ENCODE measurements around the gene IGDCC3. TPM values are rescaled to one million over a fixed set of nuclear protein-coding genes. Genes with fewer than 3 reads are reported as not detected.

Gene IGDCC3
- total and polyA plus RNA-seq, 2 donors (not counting 1 experiment from before 2014, with no cell fraction given), result not detected

GRCh38 chr15:65298731-65299130 lies 79.1 kb downstream of the IGDCC3 start:
- CTCF ChIA-PET, result interaction anchor here (1.0 to 2.7 kb wide), 2 partner anchors 12 to 116 kb away, joined by 3 to 25 read pairs; partner anchors contain the start of gene PARP16
- Histone ChIP-seq H3K4me2 (replicated peaks; ENCODE audit: low read depth, low read length, poor library complexity, severe bottlenecking) (no peak overlapping the region), H3K79me2 (ENCODE audit: control insufficient read depth, insufficient read depth, low read length) (no peaks in the 10 kb centered on the region), H3K36me3 (replicated peaks in 1 of 2; ENCODE audit: control extremely low read depth in 1 of 2, control insufficient read depth in 1 of 2, extremely low read depth in 1 of 2, insufficient read depth in 2 of 2, low read length in 1 of 2) (no peaks in the 10 kb centered on the region), H3K9ac (ENCODE audit: low read length) (no peak overlapping the region), H4K20me1 (ENCODE audit: control insufficient read depth, insufficient read depth, low read length, poor library complexity, severe bottlenecking) (no peaks in the 10 kb centered on the region), H3K27me3 (replicated peaks in 1 of 4; ENCODE audit: control extremely low read depth in 1 of 4, control insufficient read depth in 3 of 4, insufficient read depth in 4 of 4, low read length in 3 of 4) (no peaks in the 10 kb centered on the region), H3K27ac (ENCODE audit: low read length in 2 of 2) (no peak overlapping the region), H3K4me1 (ENCODE audit: control insufficient read depth in 2 of 2, insufficient read depth in 2 of 2, low read length in 2 of 2) (peaks cover 22 to 35% of the 10 kb centered on the region in 2 donors), H2AFZ (ENCODE audit: insufficient read depth, low read depth, low read length, poor library complexity, severe bottlenecking) (no peak overlapping the region), H3K4me3 (ENCODE audit: control extremely low read depth in 1 of 5, extremely low read depth in 1 of 5, insufficient read depth in 1 of 5, low read depth in 2 of 5, low read length in 4 of 5) (no peak overlapping the region), H3K9me3 (ENCODE audit: control extremely low read depth in 1 of 3, control insufficient read depth in 2 of 3, insufficient read depth in 1 of 3, low read length in 2 of 3) (peaks cover 0 to 15% (median 0%) of the 10 kb centered on the region in 3 donors)
- intact Hi-C loops (cut with micrococcal nuclease), result no loop called here
- H3K9me3 Mint-ChIP-seq (ENCODE audit: insufficient read depth), result no peaks in the 10 kb centered on the region
- no peak overlapping the region for H3K4me3 Mint-ChIP-seq
- no peaks in the 10 kb centered on the region for H3K27me3 Mint-ChIP-seq
- ATAC-seq (ENCODE audit: low read depth) (no peak), DNase-seq (no peak)
- peak overlapping the region; percentile 27 for H3K27ac Mint-ChIP-seq
- TF ChIP-seq EZH2 (IDR thresholded peaks at IDR 0.05; ENCODE audit: borderline replicate concordance, insufficient read depth, low read depth, low read length, poor library complexity, severe bottlenecking), result no peak
- TF ChIP-seq CTCF (IDR thresholded peaks at IDR 0.05), result no peak
- H3K4me1 Mint-ChIP-seq, result peaks cover 36% of the 10 kb centered on the region
- no CpG with 5 or more reads among the region's 11 CpGs for WGBS (ENCODE audit: insufficient coverage)
- POLR2A ChIA-PET, result interaction anchor here (2.2 kb wide), 1 partner anchor 12 kb away, joined by 13 read pairs; the partner anchor contains the start of gene PARP16

GRCh38 chr15:65292938-65293518 lies 84.8 kb downstream of the IGDCC3 start:
- H3K4me2 ChIP-seq (replicated peaks; ENCODE audit: low read depth, low read length, poor library complexity, severe bottlenecking), result peak overlapping the region; percentile 59
- ChIA-PET POLR2A (no interaction called here), CTCF (no interaction called here)
- intact Hi-C loops (cut with micrococcal nuclease), result no loop called here
- DNase-seq (no peak), ATAC-seq (ENCODE audit: low read depth) (no peak)
- H4K20me1 ChIP-seq (ENCODE audit: control insufficient read depth, insufficient read depth, low read length, poor library complexity, severe bottlenecking), result no peaks in the 10 kb centered on the region
- H3K4me3 ChIP-seq (ENCODE audit: control extremely low read depth in 1 of 5, extremely low read depth in 1 of 5, insufficient read depth in 1 of 5, low read depth in 2 of 5, low read length in 4 of 5), result peak overlapping the region in 1 of 5 experiments; percentile 10
- H3K9me3 Mint-ChIP-seq (ENCODE audit: insufficient read depth), result no peaks in the 10 kb centered on the region
- peak overlapping the region; percentile 11 for H3K4me3 Mint-ChIP-seq
- H3K27ac Mint-ChIP-seq, result no peak overlapping the region
- TF ChIP-seq CTCF (IDR thresholded peaks at IDR 0.05) (no peak), EZH2 (IDR thresholded peaks at IDR 0.05; ENCODE audit: borderline replicate concordance, insufficient read depth, low read depth, low read length, poor library complexity, severe bottlenecking) (no peak)
- H3K27me3 ChIP-seq (replicated peaks in 1 of 4; ENCODE audit: control extremely low read depth in 1 of 4, control insufficient read depth in 3 of 4, insufficient read depth in 4 of 4, low read length in 3 of 4), result no peaks in the 10 kb centered on the region
- H2AFZ ChIP-seq (ENCODE audit: insufficient read depth, low read depth, low read length, poor library complexity, severe bottlenecking), result peak overlapping the region; percentile 35
- no peaks in the 10 kb centered on the region for H3K36me3 ChIP-seq (replicated peaks in 1 of 2; ENCODE audit: control extremely low read depth in 1 of 2, control insufficient read depth in 1 of 2, extremely low read depth in 1 of 2, insufficient read depth in 2 of 2, low read length in 1 of 2)
- peaks cover 35% of the 10 kb centered on the region for H3K4me1 Mint-ChIP-seq
- no peaks in the 10 kb centered on the region for H3K79me2 ChIP-seq (ENCODE audit: control insufficient read depth, insufficient read depth, low read length)
- WGBS (ENCODE audit: insufficient coverage), result 92% methylated on average over 1 of the region's 1 CpG
- no peaks in the 10 kb centered on the region for H3K27me3 Mint-ChIP-seq
- H3K27ac ChIP-seq (ENCODE audit: low read length in 2 of 2), result peak overlapping the region in 1 of 2 donors; percentile 39
- no peaks in the 10 kb centered on the region for H3K9me3 ChIP-seq (ENCODE audit: control extremely low read depth in 1 of 3, control insufficient read depth in 2 of 3, insufficient read depth in 1 of 3, low read length in 2 of 3)
- H3K4me1 ChIP-seq (ENCODE audit: control insufficient read depth in 2 of 2, insufficient read depth in 2 of 2, low read length in 2 of 2), result peaks cover 31 to 43% of the 10 kb centered on the region in 2 donors
- no peak overlapping the region for H3K9ac ChIP-seq (ENCODE audit: low read length)
